H1 (cell line): ENCODE results near the gene ACYP2. TPM values are rescaled to one million over a fixed set of nuclear protein-coding genes. Genes with fewer than 3 reads are reported as not detected.

Source experiments
- CTCF ChIA-PET: fragments of 300-600 bp; sonication (Branson Sonifier 250); formaldehyde crosslinking; loops from one replicate; lab custom pipeline; 2021; ENCODE audit not compliant: partially characterized antibody; lab: Charles Lee
- POLR2A ChIA-PET: fragments of 300-600 bp; sonication (Branson Sonifier 250); formaldehyde crosslinking; loops from one replicate; lab custom pipeline; 2021; ENCODE audit warnings: inconsistent platforms; ENCODE audit not compliant: partially characterized antibody; lab: Charles Lee
- DNase-seq, 2 experiments: peaks; one replicate each; pipeline versions ENCODE4 v3.0.0 to v3.0.0-alpha.2; 2010 to 2022; ENCODE audit warnings: low spot score in 2 of 2, low read depth in 1 of 2, mixed read lengths in 1 of 2
- FAIRE-seq: peaks from 2 replicates; lab custom pipeline; 2011; peaks lifted over from hg19 to GRCh38; lab: Jason Lieb, UNC
- H2AFZ ChIP-seq: 2 replicates; pipeline ENCODE4 v1.8.1; 2012; ENCODE audit warnings: low read length, inconsistent platforms
- H2AK5ac ChIP-seq: 2 replicates; pipeline ENCODE4 v1.6.1; 2013; ENCODE audit warnings: low read depth, low read length
- H2BK120ac ChIP-seq: replicated peaks from 2 replicates; pipeline ENCODE3; 2013; ENCODE audit warnings: low read depth, low read length, inconsistent platforms
- H2BK12ac ChIP-seq: 2 replicates; pipeline ENCODE4 v1.6.1; 2013; ENCODE audit warnings: low read depth, low read length
- H2BK15ac ChIP-seq: 2 replicates; pipeline ENCODE4 v1.6.1; 2013; ENCODE audit warnings: low read length
- H2BK20ac ChIP-seq: 2 replicates; pipeline ENCODE4 v1.6.1; 2013; ENCODE audit warnings: low read length
- H2BK5ac ChIP-seq: 2 replicates; pipeline ENCODE4 v1.6.1; 2013; ENCODE audit warnings: low read depth, low read length
- H3K14ac ChIP-seq: 2 replicates; pipeline ENCODE4 v1.6.1; 2013; ENCODE audit warnings: inconsistent platforms; ENCODE audit not compliant: insufficient read length
- H3K18ac ChIP-seq: 2 replicates; pipeline ENCODE4 v1.6.1; 2013; ENCODE audit warnings: low read length; ENCODE audit errors: extremely low read depth
- H3K23ac ChIP-seq: 2 replicates; pipeline ENCODE4 v1.6.1; 2013; ENCODE audit warnings: inconsistent platforms; ENCODE audit not compliant: insufficient read length
- H3K23me2 ChIP-seq: 2 replicates; pipeline ENCODE4 v1.6.1; 2013; ENCODE audit warnings: low read depth, low read length
- H3K27ac ChIP-seq: 2 replicates; pipeline ENCODE4 v1.6.1; 2011; ENCODE audit warnings: low read depth, low read length, inconsistent platforms
- H3K27me3 ChIP-seq, 4 experiments: replicated peaks in 1 of 4; 1 replicate in 1 of 4; 2 replicates in 3 of 4; pipeline versions ENCODE4 v1.6.1 to v1.8.1; 2011 to 2013; ENCODE audit warnings: low read length in 3 of 4, mild to moderate bottlenecking in 3 of 4, inconsistent platforms in 2 of 4, mixed read lengths in 2 of 4, moderate library complexity in 1 of 4; ENCODE audit not compliant: control insufficient read depth in 3 of 4, insufficient read depth in 3 of 4; ENCODE audit errors: extremely low read depth in 1 of 4
- H3K36me3 ChIP-seq, 4 experiments: 2 replicates each; pipeline versions ENCODE4 v1.6.1 to v1.8.1; 2011 to 2013; ENCODE audit warnings: mild to moderate bottlenecking in 4 of 4, low read length in 3 of 4, moderate library complexity in 2 of 4, control low read depth in 1 of 4, inconsistent platforms in 1 of 4; ENCODE audit not compliant: insufficient read depth in 4 of 4, control insufficient read depth in 2 of 4
- H3K4ac ChIP-seq: replicated peaks from 2 replicates; pipeline ENCODE3; 2013; ENCODE audit warnings: low read length, low read depth, mixed read lengths, inconsistent platforms; ENCODE audit not compliant: insufficient read length
- H3K4me1 ChIP-seq, 4 experiments: replicated peaks in 1 of 4; 1 replicate in 1 of 4; 2 replicates in 3 of 4; pipeline versions ENCODE4 v1.6.1 to v1.8.1; 2011 to 2013; ENCODE audit warnings: low read length in 3 of 4, inconsistent platforms in 2 of 4, mixed read lengths in 1 of 4; ENCODE audit not compliant: insufficient read depth in 4 of 4, control insufficient read depth in 3 of 4
- H3K4me2 ChIP-seq, 2 experiments: 2 replicates each; pipeline versions ENCODE4 v1.6.1 to v1.8.1; 2011 to 2013; ENCODE audit warnings: low read depth in 2 of 2, low read length in 2 of 2, control low read depth in 1 of 2, inconsistent platforms in 1 of 2, mild to moderate bottlenecking in 1 of 2; ENCODE audit not compliant: insufficient read depth in 1 of 2
- H3K4me3 ChIP-seq, 4 experiments: fragments of 200-600, 300-600 bp in 1 of 4; sonication (generic), shearing (Covaris generic), sonication (Bioruptor Twin) in 1 of 4; 2 replicates each; pipeline versions ENCODE4 v1.5.1 to v1.8.1; 2011 to 2016; ENCODE audit warnings: low read length in 4 of 4, low read depth in 3 of 4, control low read depth in 2 of 4, inconsistent platforms in 2 of 4, mild to moderate bottlenecking in 2 of 4, mixed read lengths in 1 of 4, moderate library complexity in 1 of 4; ENCODE audit not compliant: insufficient read depth in 2 of 4; ENCODE audit errors: extremely low read depth in 1 of 4
- H3K56ac ChIP-seq: replicated peaks from 2 replicates; pipeline ENCODE3; 2013; ENCODE audit warnings: low read depth, mild to moderate bottlenecking, mixed read lengths, low read length, inconsistent platforms; ENCODE audit not compliant: insufficient read length
- H3K79me1 ChIP-seq: 2 replicates; pipeline ENCODE4 v1.6.1; 2013; ENCODE audit warnings: low read depth, low read length, control low read depth
- H3K79me2 ChIP-seq, 2 experiments: 2 replicates each; pipeline versions ENCODE4 v1.6.1 to v1.8.1; 2012 to 2013; ENCODE audit warnings: low read length in 2 of 2, mild to moderate bottlenecking in 2 of 2, inconsistent platforms in 1 of 2; ENCODE audit not compliant: insufficient read depth in 2 of 2, control insufficient read depth in 1 of 2
- H3K9ac ChIP-seq, 4 experiments: replicated peaks in 1 of 4; 1 replicate in 1 of 4; 2 replicates in 3 of 4; pipeline versions ENCODE4 v1.6.1 to v1.8.1; 2011 to 2013; ENCODE audit warnings: low read depth in 3 of 4, low read length in 3 of 4, control low read depth in 2 of 4, mild to moderate bottlenecking in 2 of 4, moderate library complexity in 2 of 4, inconsistent platforms in 1 of 4; ENCODE audit errors: extremely low read depth in 1 of 4
- H3K9me3 ChIP-seq, 2 experiments: 2 replicates each; pipeline versions ENCODE4 v1.6.1 to v1.8.1; 2012 to 2013; ENCODE audit warnings: mild to moderate bottlenecking in 2 of 2, moderate library complexity in 2 of 2, control low read depth in 1 of 2, inconsistent platforms in 1 of 2, low read depth in 1 of 2, low read length in 1 of 2, mixed read lengths in 1 of 2; ENCODE audit not compliant: insufficient read depth in 2 of 2
- H4K20me1 ChIP-seq, 2 experiments: replicated peaks in 1 of 2; 2 replicates each; pipeline versions ENCODE3 to v1.8.1; 2011 to 2013; ENCODE audit warnings: inconsistent platforms in 2 of 2, low read length in 2 of 2, mild to moderate bottlenecking in 1 of 2; ENCODE audit not compliant: insufficient read depth in 2 of 2, control insufficient read depth in 1 of 2
- H4K5ac ChIP-seq: 2 replicates; pipeline ENCODE4 v1.6.1; 2013; ENCODE audit warnings: low read length, low read depth, mixed read lengths, inconsistent platforms; ENCODE audit not compliant: insufficient read length
- H4K8ac ChIP-seq: 2 replicates; pipeline ENCODE4 v1.8.0; 2013; ENCODE audit warnings: mild to moderate bottlenecking, moderate library complexity, low read length, inconsistent platforms; ENCODE audit not compliant: insufficient read depth; ENCODE audit errors: extremely low read depth
- H4K91ac ChIP-seq: replicated peaks from 2 replicates; pipeline ENCODE3; 2013; ENCODE audit warnings: low read length, mixed read lengths, inconsistent platforms; ENCODE audit not compliant: insufficient read length
- CBX8 ChIP-seq: fragments of 300-800, 300-1000 bp; sonication (generic); IDR thresholded peaks from 2 replicates; pipeline ENCODE4 v1.7.1; 2016; ENCODE audit warnings: low read depth, low read length, borderline replicate concordance
- EZH2 ChIP-seq: fragments of 200-600 bp; sonication (generic); IDR thresholded peaks from 2 replicates; pipeline ENCODE4 v1.7.1; 2012; ENCODE audit warnings: low read depth, mild to moderate bottlenecking, moderate library complexity, low read length, inconsistent platforms; ENCODE audit not compliant: severe bottlenecking
- GTF2F1 ChIP-seq: IDR thresholded peaks from 2 replicates; pipeline ENCODE4 v1.6.1; 2012; ENCODE audit warnings: low read depth, low read length, improper control_type of control experiment, borderline replicate concordance
- RNF2 ChIP-seq: fragments of 200-900, 300-1000 bp; sonication (generic); IDR thresholded peaks from 2 replicates; pipeline ENCODE4 v1.7.1; 2016; ENCODE audit warnings: borderline replicate concordance, low read depth, mild to moderate bottlenecking, antibody characterized with exemption, low read length; ENCODE audit not compliant: poor library complexity, severe bottlenecking; ENCODE audit errors: missing control alignments
- SIX5 ChIP-seq: IDR thresholded peaks from 2 replicates; pipeline ENCODE4 v1.6.1; 2011; ENCODE audit warnings: mild to moderate bottlenecking, low read depth, low read length
- TBP ChIP-seq: IDR thresholded peaks from 2 replicates; pipeline ENCODE4 v1.6.1; 2011; ENCODE audit warnings: low read depth, low read length, improper control_type of control experiment
- whole genome bisulfite sequencing, 2 experiments: shearing (Covaris generic) in 1 of 2; methylation state at CpG; one replicate each; pipeline versions ENCODE4 v1.1.6 to v1.1.7; 2013 to 2015; ENCODE audit warnings: low lambda C conversion rate in 2 of 2, mixed read lengths in 2 of 2, inconsistent platforms in 1 of 2, low coverage in 1 of 2, missing lambda C conversion rate in 1 of 2; ENCODE audit not compliant: insufficient replicate concordance in 2 of 2, insufficient coverage in 1 of 2, insufficient read length in 1 of 2; ENCODE audit errors: extremely low coverage in 1 of 2, missing lambda C conversion rate in 1 of 2; 5-methylcytosine and 5-hydroxymethylcytosine counted together
- polyA plus RNA-seq, 7 experiments: library from polyadenylated mRNA; depleted of rRNA in 3 of 7; stranded (reverse) in 5 of 7; unstranded in 2 of 7; fragments of >200 nt in 5 of 7; fragments of 200-250 nt in 2 of 7; gene quantifications; 1 replicate in 5 of 7; 2 replicates in 1 of 7; 4 replicates in 1 of 7; pipeline versions ENCODE4 v1.2.1 to v1.2.3, GENCODE V29; 2011 to 2013; ENCODE audit warnings: missing spikeins in 2 of 7, mixed read lengths in 2 of 7
- total RNA-seq: library from RNA; stranded (reverse); fragmentation: NEBNext Ultra II Directional; extraction: Animal tissue kit (Norgen Biotek cat#: 25700); gene quantifications from 2 replicates; pipeline ENCODE4 v1.2.1, GENCODE V29; 2021

Gene ACYP2
- total and polyA plus RNA-seq, 2 of the 8 experiments (the other 6 are each of a cell fraction or from before 2014, with no cell fraction given): 3.4 to 4.4 TPM

GRCh38 chr2:54164106-54164505 is 48.7 kb downstream of the ACYP2 start:
- WGBS, 2 experiments: 77% methylated on average over 1 of the region's 1 CpG; no CpG with 5 or more reads in 1 of the 2 experiments
- TF ChIP-seq CBX8 (no peak), GTF2F1 (no peak), EZH2 (no peak), SIX5 (no peak), RNF2 (no peak), TBP (no peak)
- no peak overlapping the region for H2BK5ac ChIP-seq
- FAIRE-seq (no peak), DNase-seq (no peak)
- H3K79me1 ChIP-seq: no peaks in the 10 kb centered on the region
- no peaks in the 10 kb centered on the region for H3K36me3 ChIP-seq
- H2BK15ac ChIP-seq: no peak overlapping the region
- no peak overlapping the region for H3K27ac ChIP-seq
- no peaks in the 10 kb centered on the region for H3K27me3 ChIP-seq
- H3K4me1 ChIP-seq: no peaks in the 10 kb centered on the region
- H4K20me1 ChIP-seq: no peaks in the 10 kb centered on the region
- H3K79me2 ChIP-seq: no peaks in the 10 kb centered on the region
- POLR2A ChIA-PET: no interaction called here
- H2BK120ac ChIP-seq: no peak overlapping the region
- H2AFZ ChIP-seq: no peak overlapping the region
- no peak overlapping the region for H4K5ac ChIP-seq
- no peak overlapping the region for H3K4me2 ChIP-seq
- H2BK12ac ChIP-seq: no peak overlapping the region
- CTCF ChIA-PET: interaction anchor here (0.7 to 1.2 kb wide), 3 partner anchors 16 to 339 kb away, joined by 3 to 4 read pairs (median 3); no protein-coding TSS in a partner anchor
- H3K18ac ChIP-seq: no peak overlapping the region
- H3K56ac ChIP-seq: no peak overlapping the region
- H3K14ac ChIP-seq: no peak overlapping the region
- H3K9me3 ChIP-seq: no peaks in the 10 kb centered on the region
- no peak overlapping the region for H2AK5ac ChIP-seq
- H3K23ac ChIP-seq: no peak overlapping the region
- H3K9ac ChIP-seq: no peak overlapping the region
- no peak overlapping the region for H4K8ac ChIP-seq
- H3K4me3 ChIP-seq: no peak overlapping the region
- H4K91ac ChIP-seq: no peak overlapping the region
- H3K23me2 ChIP-seq: no peaks in the 10 kb centered on the region
- no peak overlapping the region for H3K4ac ChIP-seq
- no peak overlapping the region for H2BK20ac ChIP-seq
